DND-41 (cell line): ENCODE measurements around the gene KLRF2.

Experiments used
- ATAC-seq: fragments of 200-7000 bp; cut with Tn5 transposase; 3 replicates; pipeline ENCODE4 v1.9.1; 2021; ENCODE audit warnings: low read depth; ENCODE audit not compliant: insufficient read depth
- DNase-seq: peaks from one replicate; pipeline ENCODE4 v3.0.0-alpha.2; 2020
- H2AFZ ChIP-seq: 2 replicates; pipeline ENCODE4 v1.6.0; 2012; ENCODE audit warnings: low read depth, low read length
- H3K27ac ChIP-seq: 2 replicates; pipeline ENCODE4 v1.5.1; 2012; ENCODE audit warnings: low read length, inconsistent platforms
- H3K27me3 ChIP-seq: fragments of 200-600 bp; sonication (generic); 2 replicates; pipeline ENCODE4 v1.6.0; 2012; ENCODE audit warnings: low read length, mild to moderate bottlenecking, inconsistent platforms; ENCODE audit not compliant: insufficient read depth, poor library complexity
- H3K36me3 ChIP-seq: 2 replicates; pipeline ENCODE4 v1.5.1; 2012; ENCODE audit warnings: low read length, inconsistent platforms; ENCODE audit not compliant: insufficient read depth
- H3K4me1 ChIP-seq: 2 replicates; pipeline ENCODE4 v1.5.1; 2012; ENCODE audit warnings: mild to moderate bottlenecking, low read length; ENCODE audit not compliant: insufficient read depth
- H3K4me2 ChIP-seq: 2 replicates; pipeline ENCODE4 v1.6.0; 2012; ENCODE audit warnings: mild to moderate bottlenecking, moderate library complexity, low read length, inconsistent platforms; ENCODE audit not compliant: insufficient read depth
- H3K4me3 ChIP-seq, 2 experiments: fragments of 200-600 bp in 1 of 2; shearing (Covaris generic) in 1 of 2; 2 replicates each; pipeline ENCODE4 v1.5.1; 2012 to 2016; ENCODE audit warnings: inconsistent platforms in 2 of 2, low read length in 2 of 2, mild to moderate bottlenecking in 2 of 2, low read depth in 1 of 2, moderate library complexity in 1 of 2
- H3K79me2 ChIP-seq: 2 replicates; pipeline ENCODE4 v1.6.0; 2012; ENCODE audit warnings: low read length, inconsistent platforms; ENCODE audit not compliant: insufficient read depth
- H3K9ac ChIP-seq: 2 replicates; pipeline ENCODE4 v1.6.0; 2012; ENCODE audit warnings: low read depth, mild to moderate bottlenecking, inconsistent platforms, low read length, moderate library complexity
- H3K9me3 ChIP-seq: 2 replicates; pipeline ENCODE4 v1.5.1; 2012; ENCODE audit warnings: low read length, moderate library complexity, mild to moderate bottlenecking, inconsistent platforms; ENCODE audit not compliant: insufficient read depth, severe bottlenecking
- H4K20me1 ChIP-seq: 2 replicates; pipeline ENCODE4 v1.6.0; 2012; ENCODE audit warnings: low read length; ENCODE audit not compliant: insufficient read depth
- CTCF ChIP-seq: IDR thresholded peaks from 2 replicates; pipeline ENCODE4 v1.5.1; 2012; ENCODE audit warnings: borderline replicate concordance, low read length, moderate library complexity, mild to moderate bottlenecking; ENCODE audit not compliant: poor library complexity, severe bottlenecking; ENCODE audit errors: extremely low read depth
- EZH2 ChIP-seq: IDR thresholded peaks from 3 replicates; pipeline ENCODE4 v1.6.1; 2012; ENCODE audit warnings: borderline replicate concordance, low read depth, mild to moderate bottlenecking, moderate library complexity, low read length, inconsistent platforms; ENCODE audit not compliant: severe bottlenecking

KLRF2 gene

GRCh38 chr12:9936591-9936990 lies 55.3 kb downstream of the KLRF2 start:
- Histone ChIP-seq H3K4me2 (no peak overlapping the region), H3K27ac (no peak overlapping the region), H3K4me1 (no peaks in the 10 kb centered on the region), H3K9me3 (no peaks in the 10 kb centered on the region), H3K27me3 (peaks cover 4% of the 10 kb centered on the region), H3K79me2 (no peaks in the 10 kb centered on the region), H3K4me3 (no peak overlapping the region), H3K36me3 (no peaks in the 10 kb centered on the region), H2AFZ (no peak overlapping the region), H3K9ac (no peak overlapping the region), H4K20me1 (no peaks in the 10 kb centered on the region)
- TF ChIP-seq EZH2 (no peak), CTCF (no peak)
- ATAC-seq, result no peak
- no peak for DNase-seq

- no peaks in the 10 kb centered on the region for H3K9me3 ChIP-seq
- H4K20me1 ChIP-seq, result no peaks in the 10 kb centered on the region
- no peak overlapping the region for H3K27ac ChIP-seq
- no peak overlapping the region for H3K9ac ChIP-seq
- peaks cover 12% of the 10 kb centered on the region for H3K27me3 ChIP-seq
- no peak for DNase-seq
- H3K36me3 ChIP-seq, result no peaks in the 10 kb centered on the region
- no peaks in the 10 kb centered on the region for H3K79me2 ChIP-seq
- no peak overlapping the region for H2AFZ ChIP-seq
- no peak for ATAC-seq
- peak; percentile 48 for TF ChIP-seq CTCF
- no peak for TF ChIP-seq EZH2
- H3K4me3 ChIP-seq, result no peak overlapping the region
- no peaks in the 10 kb centered on the region for H3K4me1 ChIP-seq
- H3K4me2 ChIP-seq, result no peak overlapping the region
These were observed 59.1 kb downstream of the KLRF2 start for GRCh38 chr12:9940375-9940774.

- Histone ChIP-seq H3K4me2 (no peak overlapping the region), H2AFZ (no peak overlapping the region), H4K20me1 (no peaks in the 10 kb centered on the region), H3K27ac (no peak overlapping the region), H3K4me3 (no peak overlapping the region), H3K4me1 (no peaks in the 10 kb centered on the region), H3K27me3 (peaks cover 12% of the 10 kb centered on the region), H3K79me2 (no peaks in the 10 kb centered on the region), H3K9me3 (no peaks in the 10 kb centered on the region), H3K36me3 (no peaks in the 10 kb centered on the region), H3K9ac (no peak overlapping the region)
- ATAC-seq (no peak), DNase-seq (no peak)
- TF ChIP-seq CTCF (no peak), EZH2 (no peak)
These were observed 60.5 kb downstream of the KLRF2 start for GRCh38 chr12:9941838-9942237.

- H2AFZ ChIP-seq, result no peak overlapping the region
- no peak overlapping the region for H3K4me2 ChIP-seq
- no peaks in the 10 kb centered on the region for H3K4me1 ChIP-seq
- TF ChIP-seq EZH2 (no peak), CTCF (no peak)
- no peaks in the 10 kb centered on the region for H3K36me3 ChIP-seq
- peaks cover 12% of the 10 kb centered on the region for H3K27me3 ChIP-seq
- H3K79me2 ChIP-seq, result no peaks in the 10 kb centered on the region
- ATAC-seq (no peak), DNase-seq (no peak)
- no peak overlapping the region for H3K27ac ChIP-seq
- H3K9me3 ChIP-seq, result no peaks in the 10 kb centered on the region
- no peak overlapping the region for H3K4me3 ChIP-seq
- no peak overlapping the region for H3K9ac ChIP-seq
- no peaks in the 10 kb centered on the region for H4K20me1 ChIP-seq
These were observed 62.0 kb downstream of the KLRF2 start for GRCh38 chr12:9943240-9943639.
